Common myeloid progenitor, CD34-positive (primary cell): ENCODE results near the gene USP25.

Source experiments
- CTCF ChIA-PET: fragments of 350-600 bp; sonication (Branson Sonifier 250); formaldehyde crosslinking; loops from one replicate; lab custom pipeline; 2021; ENCODE audit warnings: antibody characterized with exemption; lab: Charles Lee
- POLR2A ChIA-PET: fragments of 350-600 bp; sonication (Branson Sonifier 250); formaldehyde crosslinking; loops from one replicate; lab custom pipeline; 2021; ENCODE audit warnings: antibody characterized with exemption; lab: Charles Lee
- DNase-seq, 3 donors: peaks; one replicate each; pipeline versions ENCODE4 v3.0.0 to v3.0.0-alpha.2; 2013
- H3K27ac ChIP-seq, 2 experiments: 1 replicate in 1 of 2; 2 replicates in 1 of 2; pipeline ENCODE4 v1.7.0; 2013; ENCODE audit warnings: inconsistent platforms in 2 of 2, low read length in 2 of 2, mild to moderate bottlenecking in 2 of 2, low read depth in 1 of 2, moderate library complexity in 1 of 2; ENCODE audit not compliant: severe bottlenecking in 2 of 2, insufficient read depth in 1 of 2, poor library complexity in 1 of 2
- H3K27me3 ChIP-seq, 5 experiments: replicated peaks in 2 of 5; 1 replicate in 3 of 5; 2 replicates in 2 of 5; pipeline versions ENCODE4 v1.6.1 to v1.7.0; 2013; ENCODE audit warnings: low read length in 4 of 5, mild to moderate bottlenecking in 2 of 5, moderate library complexity in 2 of 5, inconsistent platforms in 1 of 5; ENCODE audit not compliant: insufficient read depth in 5 of 5, control insufficient read depth in 4 of 5
- H3K36me3 ChIP-seq, 4 experiments: 1 replicate in 2 of 4; 2 replicates in 2 of 4; pipeline versions ENCODE4 v1.6.1 to v1.7.0; 2013; ENCODE audit warnings: low read length in 3 of 4, control low read depth in 1 of 4, mild to moderate bottlenecking in 1 of 4; ENCODE audit not compliant: control insufficient read depth in 4 of 4, insufficient read depth in 4 of 4
- H3K4me1 ChIP-seq, 4 experiments: 1 replicate in 3 of 4; 2 replicates in 1 of 4; pipeline versions ENCODE4 v1.6.1 to v1.7.1; 2013; ENCODE audit warnings: low read length in 3 of 4, mild to moderate bottlenecking in 3 of 4, control low read depth in 1 of 4, inconsistent platforms in 1 of 4, moderate library complexity in 1 of 4; ENCODE audit not compliant: control insufficient read depth in 4 of 4, insufficient read depth in 4 of 4; ENCODE audit errors: control extremely low read depth in 1 of 4
- H3K4me3 ChIP-seq, 7 experiments: 1 replicate in 4 of 7; 2 replicates in 3 of 7; pipeline versions ENCODE4 v1.5.1 to v1.7.0; 2013; ENCODE audit warnings: mild to moderate bottlenecking in 7 of 7, low read length in 6 of 7, moderate library complexity in 6 of 7, inconsistent platforms in 2 of 7, low read depth in 2 of 7, control low read depth in 1 of 7; ENCODE audit not compliant: insufficient read depth in 4 of 7, control insufficient read depth in 1 of 7; ENCODE audit errors: extremely low read depth in 1 of 7
- H3K9me3 ChIP-seq, 5 experiments: 1 replicate in 4 of 5; 2 replicates in 1 of 5; pipeline versions ENCODE4 v1.6.1 to v1.7.1; 2013; ENCODE audit warnings: low read length in 4 of 5, mild to moderate bottlenecking in 2 of 5, inconsistent platforms in 1 of 5, low read depth in 1 of 5, moderate library complexity in 1 of 5; ENCODE audit not compliant: control insufficient read depth in 4 of 5, insufficient read depth in 2 of 5; ENCODE audit errors: control extremely low read depth in 1 of 5
- WGBS: methylation state at CpG from one replicate; pipeline ENCODE4 v1.1.5; 2013; ENCODE audit not compliant: insufficient coverage; 5-methylcytosine and 5-hydroxymethylcytosine counted together

USP25 gene

DNA sequence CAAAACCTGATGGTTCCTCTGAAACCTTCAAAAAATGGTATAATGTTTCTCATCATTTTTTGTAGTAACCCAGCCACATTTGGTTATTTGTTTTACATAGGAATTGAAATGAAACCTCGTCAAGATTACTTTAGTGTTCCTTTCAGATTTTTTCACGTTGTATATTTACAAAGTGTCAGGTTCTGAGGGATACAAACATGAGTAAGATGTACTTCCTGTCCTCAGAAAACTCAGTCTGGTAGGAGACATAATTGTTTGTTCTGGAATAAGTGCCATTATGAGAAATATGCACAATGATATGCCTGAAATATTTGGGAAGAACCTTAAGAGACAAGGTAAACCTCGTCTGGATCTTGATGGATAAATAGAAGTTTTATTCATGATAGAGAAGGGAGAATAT lies 145.5 kb downstream of the USP25 start:
- Histone ChIP-seq H3K4me1 (no peaks in the 10 kb centered on the region), H3K27me3 (no peaks in the 10 kb centered on the region), H3K36me3 (peaks cover 19 to 52% (median 35%) of the 10 kb centered on the region in 4 experiments), H3K4me3 (no peak overlapping the region), H3K27ac (no peak overlapping the region), H3K9me3 (peaks cover 0 to 2% (median under 1%) of the 10 kb centered on the region in 5 experiments)
- DNase-seq, result no peak
- POLR2A ChIA-PET, result no interaction called here
- 100% methylated on average over 2 of the region's 3 CpGs for WGBS
- CTCF ChIA-PET, result no interaction called here

DNA sequence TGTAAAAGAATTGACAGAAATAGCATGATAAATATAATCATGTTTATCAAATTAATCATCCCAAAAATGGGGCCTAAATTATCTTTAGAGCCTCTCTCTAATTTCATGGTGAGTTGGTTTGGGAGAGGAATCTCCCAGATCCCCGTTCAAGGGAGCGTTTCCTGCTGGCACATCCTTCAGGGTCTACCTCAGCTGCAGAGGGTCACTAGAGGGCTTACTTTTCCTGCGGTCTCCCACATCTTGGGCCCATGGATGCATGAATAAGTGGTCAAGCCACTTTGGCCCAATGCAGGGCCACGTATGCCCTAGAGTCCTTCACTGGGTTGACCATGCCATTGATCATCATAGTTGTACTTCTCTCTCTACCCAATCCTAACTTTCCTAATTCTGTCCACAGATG lies 164.1 kb downstream of the USP25 start:
- Histone ChIP-seq H3K36me3 (no peaks in the 10 kb centered on the region), H3K4me1 (no peaks in the 10 kb centered on the region), H3K4me3 (no peak overlapping the region), H3K27me3 (no peaks in the 10 kb centered on the region), H3K9me3 (no peaks in the 10 kb centered on the region), H3K27ac (no peak overlapping the region)
- CTCF ChIA-PET, result interaction anchor here (1.0 kb wide), 1 partner anchor 1375 kb away, joined by 3 read pairs; no protein-coding TSS in a partner anchor
- WGBS, result 100% methylated on average over 4 of the region's 4 CpGs
- DNase-seq, result no peak
- POLR2A ChIA-PET, result no interaction called here

DNA sequence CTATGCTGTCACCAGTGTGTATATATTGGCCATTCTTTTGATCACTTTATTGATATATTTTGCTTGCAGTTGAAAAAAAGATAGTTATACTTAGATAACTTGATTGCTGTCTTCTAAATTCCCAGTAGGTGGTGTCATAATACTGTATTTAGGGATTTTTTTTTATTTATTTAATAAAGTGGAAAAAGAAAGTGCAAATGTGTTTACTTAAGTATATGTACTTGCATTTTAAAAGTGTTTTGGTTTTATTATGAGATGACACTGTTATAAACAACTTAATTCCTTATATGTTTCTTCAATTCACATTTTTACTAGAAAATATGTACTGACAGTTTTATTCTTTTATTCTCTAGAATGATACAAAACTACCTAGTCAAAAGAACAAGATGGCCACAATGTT lies 164.8 kb downstream of the USP25 start:
- no peaks in the 10 kb centered on the region for H3K27me3 ChIP-seq
- POLR2A ChIA-PET, result no interaction called here
- H3K36me3 ChIP-seq, result no peaks in the 10 kb centered on the region
- no peaks in the 10 kb centered on the region for H3K4me1 ChIP-seq
- CTCF ChIA-PET, result interaction anchor here (0.7 to 1.0 kb wide), 2 partner anchors 507 to 1374 kb away, joined by 3 read pairs; no protein-coding TSS in a partner anchor
- H3K9me3 ChIP-seq, result no peaks in the 10 kb centered on the region
- H3K4me3 ChIP-seq, result no peak overlapping the region
- peak; percentile 12 to 24 (median 20) for DNase-seq
- H3K27ac ChIP-seq, result no peak overlapping the region

DNA sequence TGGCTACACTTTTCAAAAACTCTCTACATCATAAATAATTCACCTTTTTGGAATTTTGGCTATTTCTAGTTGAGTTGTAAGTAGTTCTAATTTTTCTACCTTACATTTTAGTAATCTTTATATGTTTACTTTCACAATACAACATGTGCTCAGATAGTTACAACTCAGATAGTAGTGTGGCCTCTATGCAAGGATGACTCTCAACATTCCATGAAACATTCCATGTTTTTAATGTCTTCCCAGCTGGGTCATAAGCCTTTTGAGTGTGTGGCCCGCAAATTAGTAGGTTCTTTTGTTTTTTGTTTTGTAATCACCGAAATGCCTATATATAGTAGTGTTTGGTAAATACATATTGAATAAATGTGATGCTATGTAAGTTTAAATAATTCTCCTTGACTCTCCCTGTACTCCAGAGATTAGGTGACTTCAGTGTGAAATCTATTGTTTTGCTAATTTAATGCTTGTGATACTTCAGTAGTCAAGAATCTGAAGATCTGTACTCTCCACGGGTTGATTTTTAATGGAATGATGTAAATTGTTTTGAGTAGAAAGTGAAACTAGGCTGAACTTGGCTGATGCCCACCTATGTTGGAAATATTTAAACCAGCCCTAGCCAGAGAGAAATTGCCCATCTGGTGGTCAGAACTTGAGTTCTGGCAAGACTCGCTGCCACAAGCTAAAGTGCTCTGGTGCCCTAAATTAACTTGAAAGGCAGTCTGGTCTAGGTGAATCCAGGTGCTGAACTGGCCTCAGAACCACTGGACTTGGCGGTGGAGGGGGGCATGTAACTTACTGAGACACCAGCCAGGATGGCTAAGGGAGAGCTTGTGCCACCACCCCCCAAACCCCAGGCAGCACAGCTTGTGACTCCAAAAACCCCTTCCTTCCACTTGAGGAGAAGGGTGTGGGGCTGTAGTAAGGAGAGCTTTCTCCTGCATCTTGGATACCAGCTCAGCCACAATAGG lies 165.6 kb downstream of the USP25 start:
- Histone ChIP-seq H3K27me3 (no peaks in the 10 kb centered on the region), H3K27ac (no peak overlapping the region), H3K4me3 (no peak overlapping the region), H3K9me3 (no peaks in the 10 kb centered on the region), H3K36me3 (no peaks in the 10 kb centered on the region), H3K4me1 (no peaks in the 10 kb centered on the region)
- WGBS, result 100% methylated on average over 1 of the region's 5 CpGs
- no peak for DNase-seq
- CTCF ChIA-PET, result interaction anchor here (1.5 kb wide), 1 partner anchor 10 kb away, joined by 6 read pairs; no protein-coding TSS in a partner anchor
- POLR2A ChIA-PET, result no interaction called here

DNA sequence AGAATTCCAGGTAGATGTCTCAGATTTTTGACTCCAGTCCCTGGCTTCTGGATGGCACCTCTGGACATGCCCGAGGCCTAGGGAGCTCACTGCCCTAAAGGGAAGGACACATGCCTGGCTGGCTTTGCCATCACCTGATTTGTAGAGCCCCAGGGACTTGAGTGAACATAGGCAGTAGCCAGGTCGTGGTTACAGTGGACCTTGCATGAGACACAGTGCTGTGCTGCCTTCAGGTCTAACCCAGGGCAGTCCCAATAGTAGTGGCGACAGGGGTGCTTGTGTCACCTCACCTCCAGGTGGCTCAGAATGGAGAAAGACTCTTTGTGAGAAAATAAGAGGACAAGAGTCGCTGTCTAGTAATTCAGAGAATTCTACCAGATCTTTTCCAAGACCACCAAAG lies 166.7 kb downstream of the USP25 start:
- WGBS, result 96% methylated on average over 2 of the region's 4 CpGs
- H3K27ac ChIP-seq, result no peak overlapping the region
- no peaks in the 10 kb centered on the region for H3K4me1 ChIP-seq
- ChIA-PET CTCF (interaction anchor here (0.9 to 1.5 kb wide), 2 partner anchors 10 to 11 kb away, joined by 3 to 6 read pairs; no protein-coding TSS in a partner anchor), POLR2A (no interaction called here)
- H3K36me3 ChIP-seq, result no peaks in the 10 kb centered on the region
- peaks cover 0 to 1% (median 0%) of the 10 kb centered on the region in 5 experiments for H3K9me3 ChIP-seq
- H3K4me3 ChIP-seq, result no peak overlapping the region
- no peak for DNase-seq
- no peaks in the 10 kb centered on the region for H3K27me3 ChIP-seq

DNA sequence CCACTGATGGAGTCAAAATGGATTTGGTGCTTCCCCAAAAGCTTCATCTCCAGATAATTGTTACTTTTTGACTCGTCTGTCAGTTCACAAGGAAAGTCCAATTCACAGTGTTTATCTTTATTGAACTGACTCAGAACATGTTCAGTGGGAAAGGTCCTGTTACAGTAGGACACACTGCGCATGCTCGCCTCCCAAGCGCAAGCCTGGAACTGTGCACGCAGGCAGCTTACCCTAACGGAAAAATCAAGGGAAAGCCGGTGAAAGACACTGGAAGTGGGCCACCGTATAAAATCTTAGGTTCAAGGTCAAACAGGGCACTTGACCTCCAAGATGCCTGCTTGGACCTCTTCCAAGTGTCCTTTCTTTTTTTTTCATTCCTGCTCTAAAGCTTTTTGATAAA lies 174.6 kb downstream of the USP25 start:
- Histone ChIP-seq H3K4me3 (no peak overlapping the region), H3K36me3 (no peaks in the 10 kb centered on the region), H3K27ac (no peak overlapping the region), H3K9me3 (peaks cover 0 to 5% (median 0%) of the 10 kb centered on the region in 5 experiments), H3K4me1 (no peaks in the 10 kb centered on the region), H3K27me3 (no peaks in the 10 kb centered on the region)
- POLR2A ChIA-PET, result no interaction called here
- 99% methylated on average over 8 of the region's 8 CpGs for WGBS
- CTCF ChIA-PET, result no interaction called here
- DNase-seq, result no peak

DNA sequence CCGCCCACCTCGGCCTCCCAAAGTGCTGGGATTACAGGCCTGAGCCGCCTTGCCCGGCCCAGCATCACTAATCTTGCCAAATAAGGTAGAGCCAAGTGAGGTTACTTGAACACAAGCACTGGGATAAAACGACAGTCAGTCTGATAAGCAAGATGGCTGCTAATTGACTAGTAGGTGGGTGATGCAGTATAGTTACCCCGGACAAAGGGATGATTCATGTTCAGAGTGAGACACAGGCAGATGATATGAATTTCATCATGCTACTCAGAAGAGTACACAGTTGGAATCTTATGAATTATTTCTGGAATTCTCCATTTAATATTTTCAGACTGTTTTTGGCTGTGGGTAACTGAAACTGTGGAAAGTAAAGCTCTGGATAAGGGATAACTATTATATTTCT lies 178.4 kb downstream of the USP25 start:
- Histone ChIP-seq H3K4me3 (no peak overlapping the region), H3K9me3 (peaks cover 0 to 2% (median 2%) of the 10 kb centered on the region in 5 experiments), H3K27ac (no peak overlapping the region), H3K36me3 (no peaks in the 10 kb centered on the region), H3K4me1 (no peaks in the 10 kb centered on the region), H3K27me3 (no peaks in the 10 kb centered on the region)
- POLR2A ChIA-PET, result no interaction called here
- 97% methylated on average over 6 of the region's 6 CpGs for WGBS
- no peak for DNase-seq
- CTCF ChIA-PET, result no interaction called here
